Stimulated activated naive CD4-positive, alpha-beta T cell (primary cell): ENCODE data around the gene POLE4.

Experiments used
- DNase-seq, 6 experiments: peaks; one replicate each; lab custom pipeline; 2025; lab: John Stamatoyannopoulos, UW

POLE4 gene, protein sequence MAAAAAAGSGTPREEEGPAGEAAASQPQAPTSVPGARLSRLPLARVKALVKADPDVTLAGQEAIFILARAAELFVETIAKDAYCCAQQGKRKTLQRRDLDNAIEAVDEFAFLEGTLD

DNA sequence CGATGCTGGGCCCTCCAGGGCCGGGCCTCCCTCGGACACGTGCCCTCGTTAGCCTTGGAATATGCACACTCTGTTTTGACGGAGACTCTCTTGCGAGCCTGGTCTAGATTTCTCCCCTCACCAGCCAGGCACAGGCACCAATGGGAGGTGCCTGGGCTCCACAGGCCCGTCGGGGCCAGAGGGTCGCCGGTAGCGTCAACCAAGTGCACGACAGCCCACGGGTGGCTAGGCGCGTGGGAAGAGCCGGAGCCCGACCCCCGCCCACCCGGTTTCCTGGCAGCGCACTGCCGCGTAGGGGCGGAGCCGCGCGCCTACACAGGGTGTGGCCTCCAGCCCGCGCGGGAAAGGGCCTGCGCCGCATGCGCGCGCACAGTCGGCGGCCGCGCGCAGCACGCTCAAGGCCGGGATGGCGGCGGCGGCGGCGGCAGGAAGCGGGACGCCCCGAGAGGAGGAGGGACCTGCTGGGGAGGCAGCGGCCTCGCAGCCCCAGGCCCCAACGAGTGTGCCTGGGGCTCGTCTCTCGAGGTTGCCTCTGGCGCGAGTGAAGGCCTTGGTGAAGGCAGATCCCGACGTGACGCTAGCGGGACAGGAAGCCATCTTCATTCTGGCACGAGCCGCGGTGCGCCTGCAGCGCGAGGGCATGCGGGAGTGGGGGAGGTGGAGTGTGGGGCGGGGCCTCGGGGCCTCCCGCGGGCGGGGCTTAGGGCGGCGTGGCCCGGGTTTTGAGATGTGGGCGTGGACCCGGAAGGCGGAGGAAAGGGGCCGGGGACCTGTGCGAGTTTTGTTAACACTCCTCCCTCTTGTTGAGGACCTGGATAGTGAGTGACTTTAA, at the start of gene POLE4:
POLE4 (plus strand) TSS at position 370 of the 832 bp plus-strand sequence; CDS start at position 407, 37 bp downstream.
- DNase-seq, result peak; percentile 88 to 98 (median 93)

GRCh38 chr2:74908748-74909444, 49.5 kb upstream of the POLE4 start:
- DNase-seq, result no peak

- DNase-seq, result no peak
Observed at GRCh38 chr2:74910245-74910644, 48.2 kb upstream of the POLE4 start.

- no peak for DNase-seq
Observed at GRCh38 chr2:74911061-74911460, 47.4 kb upstream of the POLE4 start.

- DNase-seq, result no peak
Observed at GRCh38 chr2:74915743-74916142, 42.7 kb upstream of the POLE4 start.

- DNase-seq, result no peak
Observed at GRCh38 chr2:74916394-74916793, 42.0 kb upstream of the POLE4 start.

- DNase-seq, result no peak
Observed at GRCh38 chr2:74917702-74918619, 40.5 kb upstream of the POLE4 start.

GRCh38 chr2:74919827-74920226, 38.6 kb upstream of the POLE4 start:
- DNase-seq, result peak; percentile 52 to 81 (median 62)

DNA sequence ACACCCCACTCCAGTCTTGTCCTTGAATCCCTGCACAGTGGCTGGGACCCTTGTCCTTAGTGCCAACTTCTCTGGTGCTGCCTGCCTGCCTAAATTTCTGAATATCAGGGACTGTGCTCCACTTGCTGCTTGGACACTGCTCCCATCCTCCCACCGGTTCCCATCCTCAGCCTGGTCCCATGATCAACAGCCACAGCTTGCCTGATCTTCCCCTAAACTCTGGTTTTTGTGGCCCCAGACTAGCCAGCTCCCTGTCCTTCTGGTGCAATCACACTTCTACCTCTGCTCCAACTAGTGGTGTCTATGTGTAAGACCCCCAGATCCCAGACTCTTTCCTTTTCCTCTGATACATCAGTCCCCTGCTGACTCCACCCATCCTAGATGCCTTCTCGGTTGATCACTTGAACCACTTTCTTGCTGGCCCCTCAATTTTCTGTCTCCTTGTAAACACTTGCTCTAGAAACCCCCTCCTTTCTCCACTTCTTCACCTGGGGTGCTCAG, 37.2 kb upstream of the POLE4 start:
- no peak for DNase-seq

GRCh38 chr2:74922592-74923227, 35.7 kb upstream of the POLE4 start:
- no peak for DNase-seq

DNA sequence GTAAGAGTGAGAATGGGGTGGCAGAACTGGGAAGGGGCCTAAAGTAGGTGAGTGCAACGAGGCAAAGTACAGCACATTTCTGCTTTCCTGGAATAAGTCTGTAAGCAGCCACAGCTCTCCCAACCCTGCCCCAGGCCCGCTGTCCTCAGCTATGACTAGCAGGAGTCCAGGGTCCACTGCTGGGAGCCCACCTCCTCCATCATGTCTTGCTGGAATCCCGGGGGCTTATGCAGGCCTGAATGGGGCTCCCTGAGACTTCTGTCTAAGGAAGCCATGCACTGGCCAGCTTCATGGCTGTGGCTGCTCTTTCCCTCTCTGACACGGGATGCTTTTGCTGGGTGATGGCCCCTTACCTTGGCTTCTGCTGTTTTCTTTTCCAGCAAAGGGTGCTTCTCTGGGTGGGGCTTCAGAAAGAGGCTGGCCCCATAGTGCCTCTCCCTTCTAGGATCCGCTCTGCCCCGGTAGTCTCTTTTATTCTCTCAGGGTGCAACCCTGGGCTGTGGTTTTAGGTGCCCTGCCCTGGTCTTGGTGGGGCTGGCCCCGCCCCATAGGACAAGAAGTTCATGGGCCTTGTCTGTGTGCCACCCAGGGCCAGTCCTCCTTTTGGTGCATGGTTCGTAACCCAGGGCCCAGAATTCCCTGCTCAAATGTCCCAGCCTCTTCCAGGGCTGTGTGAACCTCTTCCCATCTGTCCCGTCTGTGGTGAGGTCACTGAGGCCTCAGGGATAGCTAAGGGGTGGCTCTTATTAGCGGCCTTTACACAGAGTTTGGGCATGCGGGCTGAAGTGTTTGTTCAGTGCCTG, 33.8 kb upstream of the POLE4 start:
- no peak for DNase-seq

DNA sequence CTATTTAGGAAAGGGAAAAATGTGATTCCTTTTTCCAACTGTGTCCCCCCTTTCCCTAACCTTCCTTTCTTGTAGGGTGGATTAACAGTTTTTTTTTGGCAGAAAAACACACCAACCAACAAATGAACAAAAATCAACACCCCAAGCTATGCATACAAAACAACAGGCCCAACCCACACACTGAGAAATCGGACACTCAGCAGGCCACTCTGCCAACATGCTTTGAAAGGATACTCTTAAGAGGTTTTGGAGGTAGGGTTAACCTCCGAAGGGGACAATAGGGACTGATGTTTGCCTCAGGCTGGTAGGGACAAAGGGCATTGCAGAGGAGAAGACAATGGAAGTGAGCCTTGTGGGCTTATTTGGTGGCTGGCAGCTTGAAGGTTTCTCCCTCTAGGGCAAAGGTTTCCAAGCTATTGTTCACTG, 33.1 kb upstream of the POLE4 start:
- DNase-seq, result no peak

GRCh38 chr2:74927621-74928020, 30.8 kb upstream of the POLE4 start:
- no peak for DNase-seq

GRCh38 chr2:74930811-74931486, 27.5 kb upstream of the POLE4 start:
- DNase-seq, result no peak

- no peak for DNase-seq
Observed at GRCh38 chr2:74931940-74932339, 26.5 kb upstream of the POLE4 start.

GRCh38 chr2:74935975-74936391, 22.5 kb upstream of the POLE4 start:
- no peak for DNase-seq

DNA sequence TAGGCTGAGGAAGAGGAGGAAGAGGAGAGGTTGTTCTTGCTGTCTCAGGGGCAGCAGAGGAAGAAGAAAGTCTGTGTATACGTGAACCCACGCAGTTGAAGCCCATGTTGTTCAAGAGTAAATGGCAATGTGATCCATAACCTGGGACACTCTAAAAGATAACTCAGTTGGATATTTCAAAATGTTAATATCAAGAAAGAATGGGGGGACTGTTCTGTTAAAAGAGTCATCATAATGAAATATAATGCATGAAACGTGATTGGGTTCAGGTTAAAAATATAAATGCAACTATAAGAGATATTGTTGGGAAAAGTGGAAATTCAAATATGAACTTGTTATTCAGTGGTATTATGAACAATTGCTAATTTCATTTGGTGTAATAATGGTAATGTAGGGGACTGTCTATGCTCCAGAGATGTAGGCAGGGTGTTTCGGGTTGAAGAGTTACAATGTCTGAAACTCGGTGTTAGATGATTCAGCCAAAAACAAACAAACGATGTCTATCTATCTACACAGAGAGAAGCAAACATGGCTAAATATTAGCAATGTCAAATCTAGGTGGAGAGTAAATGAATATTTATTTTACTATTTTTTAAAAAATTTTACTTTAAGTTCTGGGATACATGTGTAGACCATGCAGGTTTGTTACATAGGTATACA, 21.1 kb upstream of the POLE4 start:
- DNase-seq, result no peak

DNA sequence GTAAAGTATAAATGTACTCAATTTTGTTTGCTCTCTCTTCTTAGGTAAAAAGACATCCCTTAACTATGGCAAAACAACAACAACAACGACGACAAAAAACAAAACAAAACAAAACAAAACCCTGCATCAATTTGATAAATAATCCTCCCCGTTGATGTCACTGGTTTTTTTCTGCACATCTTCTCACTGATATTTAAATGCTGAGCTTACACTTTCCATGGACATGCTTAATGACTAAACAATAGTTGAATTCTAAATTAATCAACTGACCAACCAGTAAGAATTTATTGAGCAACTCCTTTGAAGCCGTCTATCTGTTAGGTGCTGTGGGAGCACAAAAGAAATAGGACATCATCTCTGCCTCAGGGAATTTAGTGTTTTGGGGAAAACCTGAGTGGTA, 20.2 kb upstream of the POLE4 start:
- no peak for DNase-seq
